GM23248 (cell line): Measurements from ENCODE around the gene TCEAL9.

Source experiments
- EZH2 ChIP-seq: fragments of 200-600 bp; sonication (generic); IDR thresholded peaks from 2 replicates; pipeline ENCODE4 v1.6.1; 2018; ENCODE audit warnings: antibody characterized with exemption, mild to moderate bottlenecking; ENCODE audit not compliant: insufficient read depth, poor library complexity, severe bottlenecking
- EZH2phosphoT487 ChIP-seq: fragments of 200-600 bp; sonication (generic); IDR thresholded peaks from 2 replicates; pipeline ENCODE4 v1.6.1; 2018; ENCODE audit warnings: antibody characterized with exemption, moderate library complexity, mild to moderate bottlenecking, low read depth; ENCODE audit not compliant: insufficient read depth

- TF ChIP-seq EZH2 (no peak), EZH2phosphoT487 (no peak)
Measured at GRCh38 chrX:103357871-103358270, 1.6 kb downstream of the TCEAL9 start.
